NCI-H146 treated with DMSO at 0.1 percent for 48 hours (cell line): ENCODE measurements around the gene KLHL40.

Source experiments
- DNase-seq: peaks from one replicate; lab custom pipeline; 2025; ENCODE audit not compliant: unreplicated experiment; lab: John Stamatoyannopoulos, UW

The KLHL40 gene

GRCh38 chr3:42668413-42668760 is 16.9 kb upstream of the KLHL40 start:
- no peak for DNase-seq

DNA sequence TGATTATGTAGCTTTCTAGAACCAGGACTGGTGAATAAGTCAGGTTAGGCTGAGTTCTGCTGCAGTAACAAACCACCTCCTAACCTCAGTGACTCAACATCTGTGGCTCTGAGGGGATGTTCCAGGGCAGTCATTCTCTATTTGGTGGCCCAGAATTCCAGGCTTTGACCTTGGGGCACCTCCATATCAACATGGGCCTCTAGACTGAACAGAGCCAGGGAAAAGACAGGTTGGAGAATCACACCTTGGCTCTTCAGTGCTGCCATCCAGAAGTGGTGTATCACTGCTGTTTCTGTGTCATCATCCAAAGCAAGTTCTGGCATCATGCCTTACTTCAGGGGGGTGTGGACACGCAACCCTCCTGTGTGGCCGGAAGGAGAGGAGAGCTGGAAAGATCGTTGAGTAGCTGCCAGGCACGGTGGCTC is 16.5 kb upstream of the KLHL40 start:
- DNase-seq, result no peak

- no peak for DNase-seq
These were observed 15.2 kb upstream of the KLHL40 start for GRCh38 chr3:42670051-42670576.

DNA sequence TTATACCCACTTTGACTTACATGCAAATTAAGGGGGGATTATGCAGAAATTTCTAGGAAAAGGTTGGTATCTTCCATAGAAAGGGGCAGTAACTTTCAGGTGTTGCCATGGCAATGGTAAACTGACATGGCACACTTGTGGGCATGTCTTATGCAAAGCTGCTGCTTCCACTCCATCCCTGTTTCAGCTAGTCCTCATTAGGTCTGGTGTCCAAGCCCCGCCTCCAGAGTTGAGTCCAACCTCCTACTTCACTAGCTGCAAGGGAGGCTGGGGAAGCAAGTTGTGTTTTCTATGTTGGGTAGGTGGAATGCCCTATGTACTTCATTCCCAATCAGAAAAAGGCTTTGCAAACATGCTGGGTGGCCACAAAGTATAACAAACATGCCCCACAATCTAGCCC is 14.7 kb upstream of the KLHL40 start:
- DNase-seq, result no peak

DNA sequence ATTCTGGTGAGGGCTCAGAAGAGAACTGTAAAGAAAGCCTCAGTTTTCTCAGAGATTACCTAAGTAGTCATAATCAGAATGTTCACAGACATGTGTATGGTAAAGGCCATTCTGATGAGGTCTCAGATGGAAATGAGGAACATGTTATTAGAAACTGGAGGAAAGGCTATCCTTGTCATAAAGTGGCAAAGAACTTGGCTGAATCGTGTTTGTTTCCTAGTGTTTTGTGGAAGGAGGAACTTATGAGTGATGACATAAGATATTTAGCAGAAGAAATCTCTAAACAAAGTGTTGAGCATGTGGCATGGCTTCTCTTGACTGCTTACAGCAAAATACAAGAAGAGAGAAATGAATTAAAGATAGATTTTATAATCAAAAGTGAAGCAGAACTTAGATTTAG is 12.8 kb upstream of the KLHL40 start:
- no peak for DNase-seq

GRCh38 chr3:42673082-42673481 is 12.3 kb upstream of the KLHL40 start:
- DNase-seq, result no peak

DNA sequence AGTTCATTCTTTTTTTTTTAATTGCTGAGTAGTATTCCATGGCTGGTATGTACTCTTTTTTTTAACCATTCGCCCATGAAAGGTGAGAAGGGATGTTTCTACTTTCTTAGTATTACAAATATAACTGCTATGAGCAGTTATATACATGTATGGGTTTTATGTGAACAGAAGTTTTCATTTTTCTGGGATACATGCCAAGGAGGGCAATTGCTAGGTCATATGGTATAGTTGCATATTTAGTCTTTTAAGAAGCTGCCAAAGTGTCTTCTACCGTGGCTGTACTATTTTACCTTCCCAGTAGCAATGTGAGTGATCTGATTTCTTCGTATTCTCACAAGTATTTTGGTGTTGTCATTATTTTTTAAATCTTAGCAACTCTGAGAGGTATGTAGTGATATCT is 11.2 kb upstream of the KLHL40 start:
- no peak for DNase-seq

GRCh38 chr3:42675909-42676308 is 9.4 kb upstream of the KLHL40 start:
- no peak for DNase-seq

- no peak for DNase-seq
These were observed 6.9 kb upstream of the KLHL40 start for GRCh38 chr3:42678447-42678846.

DNA sequence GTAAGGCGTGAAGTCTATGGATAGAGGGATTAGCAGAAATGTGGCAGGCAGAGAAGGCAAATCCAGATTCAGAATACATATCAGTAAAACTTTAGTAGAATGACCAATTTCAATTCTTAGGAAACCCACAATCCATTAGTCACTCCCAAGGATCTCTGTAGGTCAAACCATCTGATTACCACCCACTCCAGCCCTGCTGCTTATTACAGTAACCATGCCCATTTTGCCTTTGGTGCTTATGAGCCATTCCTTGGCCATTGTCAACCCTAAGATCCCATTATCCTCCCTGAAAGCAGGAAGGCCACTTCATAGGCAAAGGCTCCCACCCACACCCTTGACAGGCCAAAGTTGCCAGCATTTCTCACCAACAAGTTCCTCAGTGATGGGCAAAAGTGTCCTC is 5.1 kb upstream of the KLHL40 start:
- DNase-seq, result no peak

DNA sequence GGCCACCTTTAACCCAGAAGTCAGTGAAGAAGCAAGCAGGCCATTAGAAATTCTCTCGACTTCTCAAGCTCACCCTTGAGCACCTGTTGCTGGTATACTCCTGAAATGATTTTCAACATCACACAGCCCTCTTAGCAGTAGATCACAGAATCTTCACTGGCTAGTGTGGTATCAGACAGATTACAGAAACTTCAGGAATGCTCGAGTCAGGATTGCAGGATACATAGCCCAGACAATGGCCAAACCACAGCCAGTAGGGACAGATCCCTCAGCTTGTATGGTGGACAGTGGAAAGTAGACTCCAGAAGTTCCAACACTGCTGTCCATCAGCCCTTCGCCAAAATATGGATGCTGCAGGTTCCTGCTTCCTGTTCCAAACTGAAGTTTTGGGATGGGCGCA is 4.5 kb upstream of the KLHL40 start:
- DNase-seq, result no peak

DNA sequence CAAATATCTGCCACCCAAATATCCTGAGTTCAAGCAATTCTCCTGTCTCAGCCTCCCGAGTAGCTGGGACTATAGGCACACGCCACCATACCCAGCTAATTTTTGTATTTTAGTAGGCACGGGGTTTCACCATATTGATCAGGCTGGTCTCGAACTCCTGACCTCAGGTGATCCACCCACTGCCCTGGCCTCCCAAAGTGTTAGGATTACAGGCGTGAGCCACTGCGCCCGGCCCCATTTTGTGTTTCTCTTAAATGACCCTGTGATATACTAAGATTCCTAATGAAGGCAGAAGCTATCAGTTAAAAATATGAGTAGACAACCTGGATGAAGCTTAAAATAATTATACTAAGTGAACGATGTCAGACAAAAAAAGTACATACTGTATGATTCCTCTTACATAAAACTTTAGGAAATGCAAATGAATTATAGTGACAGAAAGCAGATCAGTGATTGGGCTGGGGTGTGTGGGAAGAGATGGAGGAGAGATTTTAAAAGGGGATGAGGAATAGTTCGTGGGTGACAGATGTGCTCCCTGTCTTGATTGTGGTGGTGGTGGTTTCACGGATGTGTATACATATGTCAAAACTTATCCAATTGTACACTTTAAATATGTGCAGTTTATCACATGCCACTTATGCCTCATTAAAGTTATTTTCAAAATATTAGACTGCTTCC is 3.8 kb upstream of the KLHL40 start:
- DNase-seq, result no peak

- no peak for DNase-seq
These were observed 2.9 kb upstream of the KLHL40 start for GRCh38 chr3:42682301-42683070.

GRCh38 chr3:42683875-42684598 is 1.3 kb upstream of the KLHL40 start:
- DNase-seq, result no peak

DNA sequence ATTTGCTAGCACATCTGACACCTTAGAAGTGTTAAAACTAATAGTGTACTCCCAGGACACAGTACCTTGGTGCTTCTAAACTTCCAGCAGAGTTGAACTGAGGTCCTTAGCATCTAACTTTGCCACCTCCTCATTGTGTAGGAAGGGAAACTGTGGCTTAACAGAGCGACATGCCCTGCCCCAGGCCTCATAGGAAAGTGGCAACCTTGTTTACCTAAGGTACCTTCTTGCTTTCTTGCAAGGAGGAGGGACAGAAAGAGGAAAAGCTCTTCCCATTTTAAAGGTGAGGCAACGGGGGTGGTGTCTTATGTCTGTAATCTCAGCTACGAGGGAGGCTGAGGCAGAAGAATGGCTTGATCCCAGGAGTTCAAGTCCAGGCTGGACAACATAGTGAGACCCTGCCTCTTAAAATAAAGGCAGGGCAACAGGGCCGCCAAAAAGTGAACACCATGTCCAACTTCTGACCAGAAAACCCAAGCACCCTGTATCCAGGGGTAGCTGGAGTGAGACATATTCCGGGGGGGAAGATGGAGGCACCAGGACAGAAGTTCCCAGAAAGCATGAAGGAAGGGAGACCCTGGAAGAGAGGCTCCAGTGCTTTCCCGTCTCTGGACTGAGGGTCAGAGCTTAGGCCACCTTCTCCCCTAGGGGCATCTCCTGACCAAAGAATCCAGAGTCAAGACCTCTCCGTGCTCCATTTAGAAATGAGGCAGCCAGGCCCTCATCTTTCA is 540 bp upstream of the KLHL40 start:
- no peak for DNase-seq

DNA sequence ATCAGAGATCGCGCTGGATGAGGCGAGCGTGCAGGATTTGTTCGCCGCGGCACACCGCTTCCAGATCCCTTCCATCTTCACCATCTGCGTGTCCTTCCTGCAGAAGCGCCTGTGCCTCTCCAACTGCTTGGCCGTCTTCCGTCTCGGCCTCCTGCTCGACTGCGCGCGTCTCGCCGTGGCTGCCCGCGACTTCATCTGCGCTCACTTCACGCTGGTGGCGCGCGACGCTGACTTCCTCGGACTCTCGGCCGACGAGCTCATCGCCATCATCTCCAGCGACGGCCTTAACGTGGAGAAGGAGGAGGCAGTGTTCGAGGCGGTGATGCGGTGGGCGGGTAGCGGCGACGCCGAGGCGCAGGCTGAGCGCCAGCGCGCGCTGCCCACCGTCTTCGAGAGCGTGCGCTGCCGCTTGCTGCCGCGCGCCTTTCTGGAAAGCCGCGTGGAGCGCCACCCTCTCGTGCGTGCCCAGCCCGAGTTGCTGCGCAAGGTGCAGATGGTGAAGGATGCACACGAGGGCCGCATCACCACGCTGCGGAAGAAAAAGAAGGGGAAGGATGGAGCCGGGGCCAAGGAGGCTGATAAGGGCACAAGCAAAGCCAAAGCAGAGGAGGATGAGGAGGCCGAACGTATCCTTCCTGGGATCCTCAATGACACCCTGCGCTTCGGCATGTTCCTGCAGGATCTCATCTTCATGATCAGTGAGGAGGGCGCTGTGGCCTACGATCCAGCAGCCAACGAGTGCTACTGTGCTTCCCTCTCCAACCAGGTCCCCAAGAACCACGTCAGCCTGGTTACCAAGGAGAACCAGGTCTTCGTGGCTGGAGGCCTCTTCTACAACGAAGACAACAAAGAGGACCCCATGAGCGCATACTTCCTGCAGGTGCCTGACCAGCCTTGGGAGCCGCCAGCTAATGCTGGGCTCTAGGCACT is 819 bp downstream of the KLHL40 start:
- no peak for DNase-seq

- no peak for DNase-seq
These were observed 1.7 kb downstream of the KLHL40 start for GRCh38 chr3:42686832-42687650.

DNA sequence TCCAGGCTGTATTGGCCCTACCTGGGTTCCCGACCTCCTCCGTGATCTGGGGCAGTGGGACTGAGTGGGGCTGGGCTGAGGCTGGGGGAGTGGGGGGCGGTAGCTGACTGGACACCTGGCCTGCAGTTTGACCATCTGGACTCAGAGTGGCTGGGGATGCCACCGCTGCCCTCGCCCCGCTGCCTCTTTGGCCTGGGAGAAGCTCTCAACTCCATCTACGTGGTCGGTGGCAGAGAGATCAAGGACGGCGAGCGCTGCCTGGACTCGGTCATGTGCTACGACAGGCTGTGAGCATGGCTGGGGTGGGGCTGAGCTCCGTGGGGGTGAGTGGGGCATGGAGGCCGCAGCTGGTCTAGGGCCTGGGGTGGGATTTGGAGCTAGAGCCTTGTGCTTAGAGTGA is 2.7 kb downstream of the KLHL40 start:
- DNase-seq, result no peak
